Neural cell (in vitro differentiated cells): ENCODE results near the gene TSGA10IP. TPM values are rescaled to one million over a fixed set of nuclear protein-coding genes. Genes with fewer than 3 reads are reported as not detected.

Source experiments
- H2AFZ ChIP-seq: fragments of 200-600, 300-800 bp; sonication (generic), shearing (Covaris generic); 2 replicates; pipeline ENCODE4 v1.6.0; 2014; ENCODE audit warnings: low read depth, mild to moderate bottlenecking, antibody characterized with exemption, low read length, moderate library complexity
- H3F3A ChIP-seq: fragments of 200-600 bp; shearing (Covaris generic); 2 replicates; pipeline ENCODE4 v1.6.1; 2016; ENCODE audit warnings: mild to moderate bottlenecking, moderate library complexity, mixed read lengths, antibody characterized with exemption, low read length; ENCODE audit not compliant: insufficient read depth, poor library complexity, severe bottlenecking
- H3K27ac ChIP-seq: fragments of 200-600, 300-800 bp; sonication (generic), shearing (Covaris generic); 2 replicates; pipeline ENCODE4 v1.5.1; 2014; ENCODE audit warnings: mild to moderate bottlenecking, low read length, moderate library complexity
- H3K27me3 ChIP-seq: fragments of 300-800, 200-600 bp; sonication (generic), shearing (Covaris generic); 2 replicates; pipeline ENCODE4 v1.6.0; 2014; ENCODE audit warnings: mild to moderate bottlenecking, low read depth, low read length, moderate library complexity; ENCODE audit not compliant: insufficient read depth
- H3K36me3 ChIP-seq: fragments of 300-800, 200-600 bp; sonication (generic), shearing (Covaris generic); 2 replicates; pipeline ENCODE4 v1.5.1; 2014; ENCODE audit warnings: mild to moderate bottlenecking, antibody characterized with exemption, low read length, moderate library complexity; ENCODE audit not compliant: insufficient read depth
- H3K4me2 ChIP-seq: fragments of 300-800, 200-600 bp; sonication (generic), shearing (Covaris generic); 2 replicates; pipeline ENCODE4 v1.6.0; 2014; ENCODE audit warnings: mild to moderate bottlenecking, low read length
- H3K4me3 ChIP-seq: fragments of 300-800, 200-600 bp; sonication (generic), shearing (Covaris generic); 2 replicates; pipeline ENCODE4 v1.5.1; 2014; ENCODE audit warnings: mild to moderate bottlenecking, low read length, moderate library complexity
- H3K79me2 ChIP-seq: fragments of 200-600 bp; shearing (Covaris generic); replicated peaks from 2 replicates; pipeline ENCODE4 v1.6.0; 2014; ENCODE audit warnings: mild to moderate bottlenecking, low read length, moderate library complexity; ENCODE audit not compliant: insufficient read depth
- H3K9ac ChIP-seq: fragments of 300-800, 200-600 bp; sonication (generic), shearing (Covaris generic); 2 replicates; pipeline ENCODE4 v1.6.1; 2016; ENCODE audit warnings: mild to moderate bottlenecking, low read length, mixed read lengths
- H3K9me2 ChIP-seq: fragments of 200-600 bp; shearing (Covaris generic); 2 replicates; pipeline ENCODE4 v1.6.1; 2016; ENCODE audit warnings: mild to moderate bottlenecking, low read length, mixed read lengths; ENCODE audit not compliant: insufficient read depth
- H3K9me3 ChIP-seq: fragments of 200-600, 300-800 bp; sonication (generic), shearing (Covaris generic); 2 replicates; pipeline ENCODE4 v1.6.1; 2016; ENCODE audit warnings: mild to moderate bottlenecking, mixed run types, low read length, moderate library complexity, mixed read lengths
- H4K20me1 ChIP-seq: fragments of 200-600 bp; shearing (Covaris generic); 2 replicates; pipeline ENCODE4 v1.6.1; 2016; ENCODE audit warnings: mild to moderate bottlenecking, mixed run types; ENCODE audit not compliant: insufficient read depth
- CTCF ChIP-seq: fragments of 450-650 bp; IDR thresholded peaks from 2 replicates; pipeline ENCODE4 v1.5.1; 2014; ENCODE audit warnings: antibody characterized with exemption, mild to moderate bottlenecking, moderate library complexity; ENCODE audit not compliant: poor library complexity, severe bottlenecking
- EP300 ChIP-seq: fragments of 450-650 bp; conservative IDR thresholded peaks from 2 replicates; pipeline ENCODE4 v1.6.1; 2014; ENCODE audit warnings: antibody characterized with exemption, mild to moderate bottlenecking, moderate library complexity; ENCODE audit not compliant: poor library complexity, severe bottlenecking
- EZH2 ChIP-seq: fragments of 200-600, 300-800 bp; shearing (Covaris generic), sonication (generic); IDR thresholded peaks from 2 replicates; pipeline ENCODE4 v1.6.1; 2014; ENCODE audit warnings: antibody characterized with exemption, low read length, borderline replicate concordance, mild to moderate bottlenecking; ENCODE audit not compliant: insufficient read depth, poor library complexity, severe bottlenecking
- MXI1 ChIP-seq: fragments of 450-650 bp; conservative IDR thresholded peaks from 2 replicates; pipeline ENCODE4 v1.6.1; 2014; ENCODE audit warnings: antibody characterized with exemption, mild to moderate bottlenecking; ENCODE audit not compliant: poor library complexity, severe bottlenecking
- POLR2AphosphoS5 ChIP-seq: IDR thresholded peaks from 2 replicates; pipeline ENCODE4 v1.6.1; 2012
- RAD21 ChIP-seq: fragments of 450-650 bp; conservative IDR thresholded peaks from 2 replicates; pipeline ENCODE4 v1.6.1; 2014; ENCODE audit warnings: antibody characterized with exemption, mild to moderate bottlenecking, moderate library complexity
- REST ChIP-seq: IDR thresholded peaks from 2 replicates; pipeline ENCODE4 v1.6.1; 2012; ENCODE audit warnings: borderline replicate concordance
- SMC3 ChIP-seq: fragments of 450-650 bp; conservative IDR thresholded peaks from 2 replicates; pipeline ENCODE4 v1.6.1; 2014; ENCODE audit warnings: antibody characterized with exemption, mild to moderate bottlenecking, moderate library complexity; ENCODE audit not compliant: poor library complexity
- TAF1 ChIP-seq: IDR thresholded peaks from 2 replicates; pipeline ENCODE4 v1.6.1; 2012; ENCODE audit warnings: low read depth
- polyA plus RNA-seq: library from polyadenylated mRNA; depleted of rRNA; stranded (reverse); fragments of >200 nt; gene quantifications from 2 replicates; pipeline ENCODE4 v1.2.3, GENCODE V29; 2014

TSGA10IP gene
- polyA plus RNA-seq, 1 donor from 2014 or later: 0.53 TPM

GRCh38 chr11:65903068-65903481 lies 42.2 kb upstream of the TSGA10IP start:
- no peaks in the 10 kb centered on the region for H3F3A ChIP-seq
- no peak overlapping the region for H3K4me2 ChIP-seq
- H3K36me3 ChIP-seq: no peaks in the 10 kb centered on the region
- H3K4me3 ChIP-seq: no peak overlapping the region
- no peaks in the 10 kb centered on the region for H3K79me2 ChIP-seq
- TF ChIP-seq EZH2 (no peak), EP300 (no peak), SMC3 (no peak), CTCF (no peak), REST (no peak), RAD21 (no peak), TAF1 (no peak), POLR2AphosphoS5 (no peak), MXI1 (no peak)
- no peak overlapping the region for H3K27ac ChIP-seq
- no peak overlapping the region for H2AFZ ChIP-seq
- H3K27me3 ChIP-seq: peaks cover 62% of the 10 kb centered on the region
- H4K20me1 ChIP-seq: no peaks in the 10 kb centered on the region
- H3K9me2 ChIP-seq: no peaks in the 10 kb centered on the region
- H3K9me3 ChIP-seq: no peaks in the 10 kb centered on the region
- no peak overlapping the region for H3K9ac ChIP-seq

GRCh38 chr11:65903715-65904114 lies 41.6 kb upstream of the TSGA10IP start:
- no peaks in the 10 kb centered on the region for H3K79me2 ChIP-seq
- no peak for TF ChIP-seq SMC3
- TF ChIP-seq TAF1: no peak
- no peak for TF ChIP-seq RAD21
- TF ChIP-seq EP300: no peak
- TF ChIP-seq POLR2AphosphoS5: no peak
- TF ChIP-seq EZH2: no peak
- TF ChIP-seq REST: no peak
- no peak for TF ChIP-seq CTCF
- TF ChIP-seq MXI1: no peak
- no peaks in the 10 kb centered on the region for H3K9me2 ChIP-seq
- H3K4me3 ChIP-seq: no peak overlapping the region
- H3K27me3 ChIP-seq: peaks cover 56% of the 10 kb centered on the region
- H2AFZ ChIP-seq: no peak overlapping the region
- no peak overlapping the region for H3K4me2 ChIP-seq
- H3K9me3 ChIP-seq: no peaks in the 10 kb centered on the region
- H3K9ac ChIP-seq: no peak overlapping the region
- no peaks in the 10 kb centered on the region for H3K36me3 ChIP-seq
- no peak overlapping the region for H3K27ac ChIP-seq
- H3F3A ChIP-seq: no peaks in the 10 kb centered on the region
- H4K20me1 ChIP-seq: no peaks in the 10 kb centered on the region
